ENCODE results near the gene ALDH18A1. TPM values are rescaled to one million over a fixed set of nuclear protein-coding genes. Genes with fewer than 3 reads are reported as not detected.

Gene ALDH18A1
- polyA plus RNA-seq, 2 of the 4 experiments (the other 2 are of a cell fraction), result 41.8 to 69.9 TPM

DNA sequence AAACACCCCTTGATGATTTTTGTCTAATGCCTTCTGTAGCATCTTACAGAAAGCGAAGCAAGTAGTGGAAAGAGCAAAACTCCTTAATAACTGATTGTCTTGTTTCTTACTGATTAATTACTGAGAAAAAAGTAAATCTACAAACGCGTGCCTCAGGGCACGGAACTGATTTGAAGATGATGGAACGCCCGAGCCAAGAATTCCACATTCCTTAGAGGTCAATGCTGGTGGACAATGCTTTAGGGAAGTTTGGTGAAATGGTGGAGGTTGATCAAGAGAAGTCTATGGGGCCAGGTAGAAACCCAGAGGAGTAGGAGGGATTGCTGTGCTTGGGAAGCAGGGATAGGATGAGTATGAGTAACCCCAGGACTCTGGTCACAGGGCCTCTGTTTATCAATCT is 90.4 kb downstream of the ALDH18A1 start:
- FAIRE-seq, result no peak

GRCh38 chr10:95565336-95565735 is 91.2 kb downstream of the ALDH18A1 start:
- WGBS (ENCODE audit: missing lambda C conversion rate), result 63% methylated on average over 7 of the region's 7 CpGs
- H3K4me3 ChIP-seq, result no peak overlapping the region
- H3K9me3 ChIP-seq, result no peaks in the 10 kb centered on the region
- H3K27ac ChIP-seq, result no peak overlapping the region
- no peak for DNase-seq (ENCODE audit: low read depth in 1 of 2, low spot score in 1 of 2)
- CTCF ChIA-PET, result interaction anchor here (1.3 kb wide), 1 partner anchor 190 kb away, joined by 3 read pairs; no protein-coding TSS in a partner anchor
- FAIRE-seq, result no peak
- POLR2A ChIA-PET, result no interaction called here
- H3K4me1 ChIP-seq, result 0 out of 3 replicates have a peak, but pooled peaks cover 3% of the 10 kb centered on the region
- TF ChIP-seq POLR2A (IDR thresholded peaks at IDR 0.05; ENCODE audit: low read length) (no peak), RCOR1 (IDR thresholded peaks at IDR 0.05; ENCODE audit: low read depth, low read length) (no peak), JUNB (IDR thresholded peaks at IDR 0.05) (no peak), NR3C1 (IDR thresholded peaks at IDR 0.05) (no peak), HOXB5 (CRISPR knock-in tag; IDR thresholded peaks at IDR 0.05) (no peak), EHMT2 (IDR thresholded peaks at IDR 0.05; ENCODE audit: low read depth) (no peak), RNF2 (IDR thresholded peaks at IDR 0.05; ENCODE audit: borderline replicate concordance, low read depth) (no peak), FOXS1 (CRISPR knock-in tag; IDR thresholded peaks at IDR 0.05) (no peak)
- H3K4me2 ChIP-seq, result no peak overlapping the region
- no peak for ATAC-seq

More for the DNA sequence above, 90.4 kb downstream of the ALDH18A1 start:
- WGBS (ENCODE audit: missing lambda C conversion rate), result 85% methylated on average over 6 of the region's 6 CpGs
- ATAC-seq, result no peak
- no peak for DNase-seq (ENCODE audit: low read depth in 1 of 2, low spot score in 1 of 2)
- H3K4me1 ChIP-seq, result 0 out of 3 replicates have a peak, but pooled peaks cover 3% of the 10 kb centered on the region
- POLR2A ChIA-PET, result no interaction called here
- CTCF ChIA-PET, result interaction anchor here (1.3 kb wide), 1 partner anchor 191 kb away, joined by 3 read pairs; no protein-coding TSS in a partner anchor
- H3K4me2 ChIP-seq, result no peak overlapping the region
- H3K27ac ChIP-seq, result no peak overlapping the region
- TF ChIP-seq NPAS2 (CRISPR knock-in tag; IDR thresholded peaks at IDR 0.05; ENCODE audit: borderline replicate concordance) (no peak), REST (IDR thresholded peaks at IDR 0.05) (no peak), KDM1A (IDR thresholded peaks at IDR 0.05; ENCODE audit: low read depth) (no peak), MAX (IDR thresholded peaks at IDR 0.05) (no peak), NFE2L2 (conservative IDR thresholded peaks at IDR 0.05; ENCODE audit: low read length) (no peak), RAD21 (conservative IDR thresholded peaks at IDR 0.05 in 1 of 2, IDR thresholded peaks at IDR 0.05 in 1 of 2) (no peak), MAZ (IDR thresholded peaks at IDR 0.05; ENCODE audit: borderline replicate concordance, low read depth, low read length) (no peak)
- TF ChIP-seq, protein P1, sequence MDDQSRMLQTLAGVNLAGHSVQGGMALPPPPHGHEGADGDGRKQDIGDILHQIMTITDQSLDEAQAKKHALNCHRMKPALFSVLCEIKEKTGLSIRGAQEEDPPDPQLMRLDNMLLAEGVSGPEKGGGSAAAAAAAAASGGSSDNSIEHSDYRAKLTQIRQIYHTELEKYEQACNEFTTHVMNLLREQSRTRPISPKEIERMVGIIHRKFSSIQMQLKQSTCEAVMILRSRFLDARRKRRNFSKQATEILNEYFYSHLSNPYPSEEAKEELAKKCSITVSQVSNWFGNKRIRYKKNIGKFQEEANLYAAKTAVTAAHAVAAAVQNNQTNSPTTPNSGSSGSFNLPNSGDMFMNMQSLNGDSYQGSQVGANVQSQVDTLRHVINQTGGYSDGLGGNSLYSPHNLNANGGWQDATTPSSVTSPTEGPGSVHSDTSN (IDR thresholded peaks at IDR 0.05), result no peak
- no peaks in the 10 kb centered on the region for H3K9me3 ChIP-seq
- H3K4me3 ChIP-seq, result no peak overlapping the region

DNA sequence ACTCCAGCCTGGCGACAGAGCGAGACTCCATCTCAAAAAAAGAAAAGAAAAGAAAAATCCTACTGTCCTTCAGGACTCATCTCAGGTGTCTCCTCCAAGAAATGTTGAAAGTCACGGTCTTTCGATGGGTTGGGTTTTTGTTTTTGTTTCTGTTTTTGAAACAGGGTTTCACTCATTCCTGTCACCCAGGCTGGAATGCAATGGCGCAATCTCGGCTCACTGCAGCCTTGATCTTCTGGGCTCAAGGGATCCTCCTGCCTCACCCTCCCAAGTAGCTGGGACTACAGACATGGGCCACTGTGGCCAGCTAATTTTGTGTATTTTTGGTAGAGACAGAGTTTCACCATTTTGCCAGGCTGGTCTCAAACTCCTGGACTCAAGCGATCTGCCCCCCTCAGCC is 92.2 kb downstream of the ALDH18A1 start:
- CTCF ChIA-PET, result no interaction called here
- Histone ChIP-seq H3K4me2 (no peak overlapping the region), H3K27ac (no peak overlapping the region), H3K4me1 (0 out of 3 replicates have a peak, but pooled peaks cover 6% of the 10 kb centered on the region), H3K9me3 (no peaks in the 10 kb centered on the region), H3K4me3 (no peak overlapping the region)
- POLR2A ChIA-PET, result no interaction called here
- DNase-seq (ENCODE audit: low read depth in 1 of 2, low spot score in 1 of 2) (no peak), FAIRE-seq (no peak), ATAC-seq (no peak)
- WGBS (ENCODE audit: missing lambda C conversion rate), result 86% methylated on average over 7 of the region's 7 CpGs
- TF ChIP-seq TP53 (CRISPR knock-in tag; IDR thresholded peaks at IDR 0.05) (no peak), HOXA7 (CRISPR knock-in tag; IDR thresholded peaks at IDR 0.05) (no peak), BCL3 (IDR thresholded peaks at IDR 0.05) (no peak), HOXB5 (CRISPR knock-in tag; IDR thresholded peaks at IDR 0.05) (no peak), RFX5 (IDR thresholded peaks at IDR 0.05) (no peak), NFE2L2 (conservative IDR thresholded peaks at IDR 0.05; ENCODE audit: low read length) (no peak), MAZ (IDR thresholded peaks at IDR 0.05; ENCODE audit: borderline replicate concordance, low read depth, low read length) (no peak), JUNB (IDR thresholded peaks at IDR 0.05) (no peak), ZSCAN20 (CRISPR knock-in tag; IDR thresholded peaks at IDR 0.05) (no peak)
- TF ChIP-seq, protein P2, sequence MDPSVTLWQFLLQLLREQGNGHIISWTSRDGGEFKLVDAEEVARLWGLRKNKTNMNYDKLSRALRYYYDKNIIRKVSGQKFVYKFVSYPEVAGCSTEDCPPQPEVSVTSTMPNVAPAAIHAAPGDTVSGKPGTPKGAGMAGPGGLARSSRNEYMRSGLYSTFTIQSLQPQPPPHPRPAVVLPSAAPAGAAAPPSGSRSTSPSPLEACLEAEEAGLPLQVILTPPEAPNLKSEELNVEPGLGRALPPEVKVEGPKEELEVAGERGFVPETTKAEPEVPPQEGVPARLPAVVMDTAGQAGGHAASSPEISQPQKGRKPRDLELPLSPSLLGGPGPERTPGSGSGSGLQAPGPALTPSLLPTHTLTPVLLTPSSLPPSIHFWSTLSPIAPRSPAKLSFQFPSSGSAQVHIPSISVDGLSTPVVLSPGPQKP (IDR thresholded peaks at IDR 0.05; ENCODE audit: low read depth, low read length), result no peak
- TF ChIP-seq, protein P3, sequence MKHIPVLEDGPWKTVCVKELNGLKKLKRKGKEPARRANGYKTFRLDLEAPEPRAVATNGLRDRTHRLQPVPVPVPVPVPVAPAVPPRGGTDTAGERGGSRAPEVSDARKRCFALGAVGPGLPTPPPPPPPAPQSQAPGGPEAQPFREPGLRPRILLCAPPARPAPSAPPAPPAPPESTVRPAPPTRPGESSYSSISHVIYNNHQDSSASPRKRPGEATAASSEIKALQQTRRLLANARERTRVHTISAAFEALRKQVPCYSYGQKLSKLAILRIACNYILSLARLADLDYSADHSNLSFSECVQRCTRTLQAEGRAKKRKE (CRISPR knock-in tag; IDR thresholded peaks at IDR 0.05; ENCODE audit: low read depth), result no peak
